ACC112 (cell line): ENCODE measurements around the gene HECW1.

Experiments
- H2AFZ ChIP-seq: fragments of 200-600 bp; sonication (generic); one replicate; pipeline ENCODE4 v1.6.0; 2017; ENCODE audit warnings: antibody characterized with exemption, low read length; ENCODE audit not compliant: unreplicated experiment
- H3K27ac ChIP-seq: fragments of 200-600 bp; sonication (generic); 2 replicates; pipeline ENCODE4 v1.5.1; 2014; ENCODE audit warnings: low read depth, mild to moderate bottlenecking, antibody characterized with exemption, low read length, moderate library complexity
- H3K27me3 ChIP-seq: fragments of 200-600 bp; sonication (generic); 2 replicates; pipeline ENCODE4 v1.6.1; 2014; ENCODE audit warnings: mild to moderate bottlenecking, antibody characterized with exemption, low read length, moderate library complexity, mixed read lengths; ENCODE audit not compliant: insufficient read depth
- H3K36me3 ChIP-seq: fragments of 200-600 bp; sonication (generic); 2 replicates; pipeline ENCODE4 v1.6.1; 2016; ENCODE audit warnings: mild to moderate bottlenecking, antibody characterized with exemption, low read length, moderate library complexity, mixed read lengths; ENCODE audit not compliant: insufficient read depth
- H3K4me1 ChIP-seq: fragments of 200-600 bp; sonication (generic); one replicate; pipeline ENCODE4 v1.6.1; 2016; ENCODE audit warnings: low read length, mixed read lengths; ENCODE audit not compliant: insufficient read depth, unreplicated experiment, control insufficient read depth
- H3K4me3 ChIP-seq: fragments of 200-600 bp; sonication (generic); 2 replicates; pipeline ENCODE4 v1.5.1; 2014; ENCODE audit warnings: mild to moderate bottlenecking, low read depth, low read length
- H3K79me2 ChIP-seq: fragments of 200-600 bp; sonication (generic); one replicate; pipeline ENCODE4 v1.6.0; 2016; ENCODE audit warnings: low read length; ENCODE audit not compliant: control insufficient read depth, unreplicated experiment, insufficient read depth

The HECW1 gene

DNA sequence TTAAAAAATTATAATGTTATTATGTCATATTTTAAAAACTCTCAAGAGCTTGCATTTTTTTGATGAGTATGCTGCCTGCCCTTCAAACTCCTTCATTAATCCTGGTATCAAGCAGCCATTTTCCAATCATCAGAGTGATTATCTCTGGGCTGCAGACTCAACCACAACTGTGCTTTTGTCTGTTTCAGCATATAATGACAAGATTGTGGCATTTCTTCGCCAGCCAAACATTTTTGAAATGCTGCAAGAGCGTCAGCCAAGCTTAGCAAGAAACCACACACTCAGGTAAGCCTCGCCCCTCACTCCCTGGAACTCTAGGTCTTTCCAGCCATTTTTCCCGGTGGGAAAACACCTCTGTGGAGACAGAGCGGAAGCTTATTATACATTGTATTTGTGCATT is 380.4 kb downstream of the HECW1 start:
- H3K27me3 ChIP-seq: peaks cover 79% of the 10 kb centered on the region
- H2AFZ ChIP-seq: no peak overlapping the region
- H3K4me3 ChIP-seq: no peak overlapping the region
- H3K27ac ChIP-seq: no peak overlapping the region
- no peaks in the 10 kb centered on the region for H3K79me2 ChIP-seq
- peaks cover 6% of the 10 kb centered on the region for H3K4me1 ChIP-seq
- no peaks in the 10 kb centered on the region for H3K36me3 ChIP-seq

DNA sequence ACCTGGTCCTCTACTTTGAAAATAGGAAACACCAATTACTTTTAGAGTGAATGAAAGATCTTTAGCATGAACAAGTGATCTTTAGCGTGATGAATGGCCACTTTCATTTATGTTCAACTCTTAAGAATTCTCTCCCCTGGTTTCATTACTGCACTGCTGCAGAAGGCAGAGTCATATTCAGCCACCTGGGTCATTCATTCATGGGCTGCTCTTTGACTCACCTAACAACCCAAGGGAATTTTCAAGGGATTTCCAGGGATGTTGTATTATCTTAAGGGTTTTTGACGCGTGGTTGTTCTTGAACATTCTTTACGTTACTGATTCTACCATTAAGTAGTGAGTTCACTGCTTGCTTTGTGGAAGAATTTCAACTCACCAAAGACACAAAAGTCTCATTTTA is 383.1 kb downstream of the HECW1 start:
- Histone ChIP-seq H3K79me2 (no peaks in the 10 kb centered on the region), H3K4me3 (no peak overlapping the region), H2AFZ (no peak overlapping the region), H3K4me1 (peaks cover 6% of the 10 kb centered on the region), H3K36me3 (no peaks in the 10 kb centered on the region), H3K27me3 (peaks cover 82% of the 10 kb centered on the region), H3K27ac (no peak overlapping the region)

DNA sequence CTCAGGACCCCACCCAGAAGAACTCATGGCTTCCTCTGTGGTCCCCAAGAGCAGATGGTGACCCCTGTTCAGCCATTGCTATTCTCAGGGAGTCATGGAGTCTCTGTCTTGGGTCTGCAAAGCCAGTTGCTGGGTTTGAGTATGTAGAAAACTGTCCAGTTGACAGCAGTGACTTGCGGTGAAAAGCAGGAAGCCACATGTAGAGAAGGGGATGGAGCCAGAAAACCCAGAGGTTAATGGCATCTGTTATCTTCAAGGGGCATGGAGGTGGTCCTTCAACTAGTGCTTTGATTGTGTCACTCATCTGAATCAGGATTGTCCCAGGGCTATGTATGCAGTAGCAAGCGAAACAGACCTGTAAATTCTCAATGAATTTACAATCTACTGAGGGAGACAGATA is 384.1 kb downstream of the HECW1 start:
- H2AFZ ChIP-seq: no peak overlapping the region
- H3K27me3 ChIP-seq: peaks cover 85% of the 10 kb centered on the region
- H3K4me3 ChIP-seq: no peak overlapping the region
- H3K27ac ChIP-seq: no peak overlapping the region
- peaks cover 6% of the 10 kb centered on the region for H3K4me1 ChIP-seq
- no peaks in the 10 kb centered on the region for H3K79me2 ChIP-seq
- no peaks in the 10 kb centered on the region for H3K36me3 ChIP-seq

DNA sequence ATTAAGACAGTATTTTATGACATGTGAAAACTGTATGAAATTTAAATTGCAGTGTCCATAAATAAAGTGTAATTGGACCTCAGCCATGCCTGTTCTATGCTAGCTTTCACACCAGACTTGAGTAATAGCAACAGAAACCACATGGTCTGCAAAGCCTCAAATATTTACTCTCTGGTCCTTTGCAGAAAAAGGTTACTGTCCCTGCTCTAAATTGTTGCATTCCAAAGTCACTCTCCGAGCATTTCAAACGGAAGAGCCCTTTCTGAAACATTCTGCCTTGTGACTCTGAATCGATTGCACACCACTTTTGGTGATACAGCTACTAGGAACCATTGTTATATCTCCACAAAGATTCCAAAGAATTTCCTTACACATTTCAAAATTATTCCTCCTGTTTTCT is 389.4 kb downstream of the HECW1 start:
- no peaks in the 10 kb centered on the region for H3K4me1 ChIP-seq
- H3K36me3 ChIP-seq: no peaks in the 10 kb centered on the region
- peaks cover 73% of the 10 kb centered on the region for H3K27me3 ChIP-seq
- no peak overlapping the region for H3K4me3 ChIP-seq
- no peak overlapping the region for H2AFZ ChIP-seq
- H3K27ac ChIP-seq: no peak overlapping the region
- no peaks in the 10 kb centered on the region for H3K79me2 ChIP-seq

DNA sequence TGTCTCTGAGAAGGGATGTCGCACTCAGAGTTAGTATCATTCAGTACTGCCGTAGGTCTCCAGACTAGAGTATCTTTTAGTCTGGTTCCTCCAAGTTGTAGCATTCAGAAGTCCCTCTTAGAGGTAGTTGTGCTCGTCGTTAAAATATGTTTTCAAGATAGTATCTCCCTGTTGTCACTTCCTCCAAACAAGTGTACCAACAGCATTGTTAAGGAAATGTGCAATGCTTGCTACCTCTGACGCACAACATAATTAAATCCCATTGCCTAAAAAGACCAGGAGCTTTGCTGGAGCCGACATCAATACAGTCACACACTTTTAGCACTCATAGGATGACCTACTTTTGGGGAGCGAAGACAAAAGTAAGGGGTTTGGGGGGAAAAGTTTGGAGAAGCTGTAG is 390.5 kb downstream of the HECW1 start:
- Histone ChIP-seq H3K79me2 (no peaks in the 10 kb centered on the region), H3K4me1 (no peaks in the 10 kb centered on the region), H3K27ac (no peak overlapping the region), H2AFZ (no peak overlapping the region), H3K4me3 (no peak overlapping the region), H3K27me3 (peaks cover 72% of the 10 kb centered on the region), H3K36me3 (no peaks in the 10 kb centered on the region)

DNA sequence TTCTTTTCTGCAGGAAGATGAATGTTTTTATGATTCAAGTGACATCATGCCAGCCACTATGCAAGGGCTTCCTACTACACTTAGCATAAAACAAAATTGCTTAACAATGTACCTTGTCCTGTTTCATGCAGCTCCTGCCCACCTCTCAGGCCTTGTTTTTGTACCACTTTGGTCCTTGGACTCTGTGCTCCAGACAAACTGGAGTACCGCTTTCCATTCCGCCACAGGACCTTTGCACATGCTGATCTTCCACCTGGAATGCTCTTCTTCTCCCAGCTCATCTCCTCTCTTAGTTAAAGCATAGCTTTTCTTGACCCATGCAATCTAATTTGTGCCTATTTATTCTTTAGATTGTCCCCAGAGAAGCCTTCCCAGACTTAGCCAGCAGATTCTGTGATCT is 393.0 kb downstream of the HECW1 start:
- H3K27me3 ChIP-seq: peaks cover 77% of the 10 kb centered on the region
- no peaks in the 10 kb centered on the region for H3K36me3 ChIP-seq
- no peaks in the 10 kb centered on the region for H3K4me1 ChIP-seq
- no peaks in the 10 kb centered on the region for H3K79me2 ChIP-seq
- H3K27ac ChIP-seq: no peak overlapping the region
- no peak overlapping the region for H3K4me3 ChIP-seq
- H2AFZ ChIP-seq: no peak overlapping the region

DNA sequence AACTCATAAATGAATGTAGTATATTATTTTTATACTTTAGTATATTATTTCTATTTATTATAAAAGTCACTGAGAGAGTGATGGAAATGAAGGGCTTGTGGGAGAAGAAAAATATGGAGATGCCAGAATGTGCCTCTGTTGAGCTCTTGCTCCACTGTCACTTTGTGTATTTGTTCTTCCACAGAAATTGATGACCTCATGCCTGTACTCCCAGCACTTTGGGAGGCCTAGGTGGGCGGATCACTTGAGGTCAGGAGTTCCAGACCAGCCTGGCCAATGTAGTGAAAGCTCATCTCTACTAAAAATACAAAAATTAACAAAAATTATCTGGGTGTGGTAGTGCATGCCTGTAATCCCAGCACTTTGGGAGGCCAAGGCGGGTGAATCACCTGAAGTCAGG is 394.0 kb downstream of the HECW1 start:
- Histone ChIP-seq H3K79me2 (no peaks in the 10 kb centered on the region), H3K27me3 (peaks cover 74% of the 10 kb centered on the region), H3K4me3 (no peak overlapping the region), H3K27ac (no peak overlapping the region), H3K4me1 (no peaks in the 10 kb centered on the region), H2AFZ (no peak overlapping the region), H3K36me3 (no peaks in the 10 kb centered on the region)

DNA sequence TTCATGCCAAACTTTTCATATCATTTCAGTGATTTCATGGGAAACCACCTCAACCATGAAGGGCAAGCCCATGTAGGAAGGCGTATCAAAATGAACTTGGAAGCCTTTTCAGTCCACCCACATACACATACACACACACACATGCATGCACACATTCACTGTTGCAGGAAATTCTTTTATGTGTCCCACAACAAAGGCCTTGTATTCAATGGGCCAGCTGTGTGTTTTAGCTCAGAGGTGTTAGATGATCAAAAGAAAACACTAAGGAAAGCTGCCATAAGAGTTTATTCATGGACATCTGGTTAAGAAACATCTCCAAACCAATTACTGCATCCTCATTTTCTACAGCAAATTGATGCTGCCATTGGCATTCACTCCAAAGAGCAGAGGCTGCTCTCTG is 396.0 kb downstream of the HECW1 start:
- peaks cover 80% of the 10 kb centered on the region for H3K27me3 ChIP-seq
- peaks cover 5% of the 10 kb centered on the region for H3K4me1 ChIP-seq
- H3K36me3 ChIP-seq: no peaks in the 10 kb centered on the region

DNA sequence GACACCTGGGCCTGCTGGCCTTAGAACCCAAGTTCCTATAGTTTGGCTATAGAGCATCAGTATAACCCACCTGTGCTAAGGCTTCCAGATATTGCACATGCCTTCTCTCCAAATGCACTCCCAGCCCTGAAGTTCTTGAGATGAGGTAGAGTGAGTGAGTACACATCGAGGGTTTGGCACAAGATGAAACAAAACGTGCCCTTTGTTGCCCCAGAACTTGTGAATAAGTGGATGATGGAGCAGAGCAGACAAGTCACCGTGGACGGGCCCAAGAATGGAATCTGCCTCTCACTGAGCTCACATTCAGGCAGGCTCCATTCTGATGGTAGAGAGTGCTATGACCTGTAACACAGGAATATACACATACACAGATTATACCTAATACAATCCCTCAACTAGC is 397.5 kb downstream of the HECW1 start:
- H2AFZ ChIP-seq: no peak overlapping the region
- no peak overlapping the region for H3K27ac ChIP-seq
- H3K4me3 ChIP-seq: no peak overlapping the region
- no peaks in the 10 kb centered on the region for H3K79me2 ChIP-seq
- peaks cover 9% of the 10 kb centered on the region for H3K4me1 ChIP-seq
- no peaks in the 10 kb centered on the region for H3K36me3 ChIP-seq
- peaks cover 70% of the 10 kb centered on the region for H3K27me3 ChIP-seq

More for the DNA sequence above, 396.0 kb downstream of the HECW1 start:
- H3K4me3 ChIP-seq: no peak overlapping the region
- H3K27ac ChIP-seq: no peak overlapping the region
- H2AFZ ChIP-seq: no peak overlapping the region
- H3K79me2 ChIP-seq: no peaks in the 10 kb centered on the region

DNA sequence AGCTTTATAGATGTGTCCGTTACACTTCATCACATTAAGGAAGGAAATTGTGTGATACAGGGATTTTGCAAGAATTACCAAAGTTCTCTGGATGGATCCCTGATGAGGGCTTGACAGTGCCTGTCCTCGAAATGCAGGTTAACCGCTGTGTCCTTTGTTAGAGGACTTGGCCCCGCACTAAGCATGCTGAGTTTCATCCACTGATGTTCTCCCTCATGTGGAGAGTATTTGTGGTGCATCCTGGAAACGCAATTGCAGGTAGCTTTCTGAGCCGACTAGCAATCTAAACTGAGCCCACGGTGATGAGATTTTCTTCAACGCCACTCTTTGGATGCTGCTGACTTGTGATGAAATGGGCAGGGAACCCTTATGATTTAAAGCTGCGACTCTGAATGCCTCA is 398.6 kb downstream of the HECW1 start:
- no peak overlapping the region for H3K4me3 ChIP-seq
- no peaks in the 10 kb centered on the region for H3K36me3 ChIP-seq
- H3K27ac ChIP-seq: no peak overlapping the region
- no peaks in the 10 kb centered on the region for H3K79me2 ChIP-seq
- peaks cover 9% of the 10 kb centered on the region for H3K4me1 ChIP-seq
- no peak overlapping the region for H2AFZ ChIP-seq
- peaks cover 65% of the 10 kb centered on the region for H3K27me3 ChIP-seq

DNA sequence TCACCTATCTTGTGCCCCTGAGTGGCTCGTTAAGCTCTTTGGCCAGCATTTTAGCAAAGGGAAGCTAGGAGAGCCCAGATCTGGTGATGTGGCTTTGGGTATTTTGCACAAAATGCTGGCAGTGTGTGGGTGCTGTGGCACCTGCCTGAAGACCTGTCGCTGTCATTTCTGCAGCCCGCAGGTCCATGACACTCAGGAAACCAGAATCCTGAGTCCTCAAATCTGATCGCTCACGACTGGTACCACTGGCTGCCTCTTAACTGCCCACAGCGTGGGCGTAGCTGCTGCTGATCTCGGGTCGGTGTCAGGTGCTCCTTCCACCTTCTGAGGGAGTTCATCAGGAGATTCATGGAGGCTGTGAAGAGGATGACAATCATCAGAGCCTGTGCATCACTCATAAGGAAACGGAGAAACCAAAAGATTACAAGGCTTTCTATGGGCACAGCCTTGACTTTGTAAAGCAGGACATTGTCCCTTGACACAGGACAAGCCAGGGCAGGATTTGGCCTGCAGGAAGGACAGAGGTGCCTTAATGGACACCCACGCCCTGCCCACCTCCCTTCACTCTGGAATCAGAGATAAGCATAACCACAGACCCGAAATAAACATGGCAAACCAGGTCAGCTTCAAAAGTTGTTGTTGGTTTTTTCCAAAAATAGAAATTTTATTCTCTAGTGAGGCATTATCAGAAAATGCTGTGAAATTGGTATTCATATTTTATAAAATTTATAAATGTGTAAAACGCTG is 399.5 kb downstream of the HECW1 start:
- no peak overlapping the region for H3K27ac ChIP-seq
- no peaks in the 10 kb centered on the region for H3K36me3 ChIP-seq
- H3K4me3 ChIP-seq: no peak overlapping the region
- no peaks in the 10 kb centered on the region for H3K79me2 ChIP-seq
- peaks cover 9% of the 10 kb centered on the region for H3K4me1 ChIP-seq
- peaks cover 64% of the 10 kb centered on the region for H3K27me3 ChIP-seq
- no peak overlapping the region for H2AFZ ChIP-seq
